COR-L47 (cell line): ENCODE measurements around the gene TMEM178B.

Source experiments
- DNase-seq: peaks from one replicate; lab custom pipeline; 2025; lab: John Stamatoyannopoulos, UW

Gene TMEM178B

GRCh38 chr7:141221007-141221612, 147.2 kb downstream of the TMEM178B start:
- no peak for DNase-seq

GRCh38 chr7:141225916-141226618, 152.2 kb downstream of the TMEM178B start:
- DNase-seq = no peak

- peak; percentile 4 for DNase-seq
Measured at GRCh38 chr7:141227454-141227853, 153.6 kb downstream of the TMEM178B start.

- DNase-seq = no peak
Measured at GRCh38 chr7:141228482-141228881, 154.6 kb downstream of the TMEM178B start.

- peak; percentile 73 for DNase-seq
Measured at GRCh38 chr7:141231018-141231792, 157.3 kb downstream of the TMEM178B start.

GRCh38 chr7:141232286-141233051, 158.6 kb downstream of the TMEM178B start:
- no peak for DNase-seq

GRCh38 chr7:141234335-141235105, 160.7 kb downstream of the TMEM178B start:
- no peak for DNase-seq

GRCh38 chr7:141235656-141236055, 161.8 kb downstream of the TMEM178B start:
- no peak for DNase-seq

- no peak for DNase-seq
Measured at GRCh38 chr7:141238596-141239243, 164.9 kb downstream of the TMEM178B start.

GRCh38 chr7:141239661-141240060, 165.8 kb downstream of the TMEM178B start:
- no peak for DNase-seq

GRCh38 chr7:141242568-141242967, 168.7 kb downstream of the TMEM178B start:
- no peak for DNase-seq

- no peak for DNase-seq
Measured at GRCh38 chr7:141243368-141243767, 169.5 kb downstream of the TMEM178B start.

GRCh38 chr7:141244435-141244834, 170.6 kb downstream of the TMEM178B start:
- no peak for DNase-seq

GRCh38 chr7:141246426-141246825, 172.6 kb downstream of the TMEM178B start:
- DNase-seq = no peak

GRCh38 chr7:141251180-141251579, 177.3 kb downstream of the TMEM178B start:
- no peak for DNase-seq

- DNase-seq = no peak
Measured at GRCh38 chr7:141251957-141252356, 178.1 kb downstream of the TMEM178B start.

GRCh38 chr7:141257597-141257996, 183.7 kb downstream of the TMEM178B start:
- no peak for DNase-seq

GRCh38 chr7:141258559-141258958, 184.7 kb downstream of the TMEM178B start:
- no peak for DNase-seq

- DNase-seq = no peak
Measured at GRCh38 chr7:141262101-141263090, 188.5 kb downstream of the TMEM178B start.

- no peak for DNase-seq
Measured at GRCh38 chr7:141263508-141263907, 189.6 kb downstream of the TMEM178B start.
